ENCODE results near the gene OR52B6.
"Not testable (repeated sequence)": the region's sequence is repeated elsewhere in the genome, so short reads cannot be mapped to it uniquely, and the experiment has no call there.

OR52B6 gene, protein sequence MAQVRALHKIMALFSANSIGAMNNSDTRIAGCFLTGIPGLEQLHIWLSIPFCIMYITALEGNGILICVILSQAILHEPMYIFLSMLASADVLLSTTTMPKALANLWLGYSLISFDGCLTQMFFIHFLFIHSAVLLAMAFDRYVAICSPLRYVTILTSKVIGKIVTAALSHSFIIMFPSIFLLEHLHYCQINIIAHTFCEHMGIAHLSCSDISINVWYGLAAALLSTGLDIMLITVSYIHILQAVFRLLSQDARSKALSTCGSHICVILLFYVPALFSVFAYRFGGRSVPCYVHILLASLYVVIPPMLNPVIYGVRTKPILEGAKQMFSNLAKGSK

DNA sequence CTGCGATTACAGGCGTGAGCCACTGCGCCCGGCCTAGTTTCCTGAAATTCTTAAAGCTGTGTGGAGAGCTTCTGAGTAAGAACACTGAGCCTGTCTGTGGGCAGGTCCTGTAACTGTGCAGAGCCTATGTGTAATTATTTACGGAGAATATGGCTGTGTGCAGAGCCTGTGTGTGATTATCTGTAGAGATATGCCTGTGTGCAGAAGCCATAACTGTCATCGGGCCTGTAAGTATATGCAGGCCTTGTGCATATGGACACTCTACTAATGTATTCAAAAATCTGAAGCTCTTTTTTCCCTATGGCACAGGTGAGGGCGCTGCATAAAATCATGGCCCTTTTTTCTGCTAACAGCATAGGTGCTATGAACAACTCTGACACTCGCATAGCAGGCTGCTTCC, at the start of gene OR52B6:
Gene OR52B6, plus strand, starts transcription at position 301 of the 400 bp plus-strand sequence. Its CDS starts 0 bp downstream, at position 301.
- DNase-seq, result no peak

DNA sequence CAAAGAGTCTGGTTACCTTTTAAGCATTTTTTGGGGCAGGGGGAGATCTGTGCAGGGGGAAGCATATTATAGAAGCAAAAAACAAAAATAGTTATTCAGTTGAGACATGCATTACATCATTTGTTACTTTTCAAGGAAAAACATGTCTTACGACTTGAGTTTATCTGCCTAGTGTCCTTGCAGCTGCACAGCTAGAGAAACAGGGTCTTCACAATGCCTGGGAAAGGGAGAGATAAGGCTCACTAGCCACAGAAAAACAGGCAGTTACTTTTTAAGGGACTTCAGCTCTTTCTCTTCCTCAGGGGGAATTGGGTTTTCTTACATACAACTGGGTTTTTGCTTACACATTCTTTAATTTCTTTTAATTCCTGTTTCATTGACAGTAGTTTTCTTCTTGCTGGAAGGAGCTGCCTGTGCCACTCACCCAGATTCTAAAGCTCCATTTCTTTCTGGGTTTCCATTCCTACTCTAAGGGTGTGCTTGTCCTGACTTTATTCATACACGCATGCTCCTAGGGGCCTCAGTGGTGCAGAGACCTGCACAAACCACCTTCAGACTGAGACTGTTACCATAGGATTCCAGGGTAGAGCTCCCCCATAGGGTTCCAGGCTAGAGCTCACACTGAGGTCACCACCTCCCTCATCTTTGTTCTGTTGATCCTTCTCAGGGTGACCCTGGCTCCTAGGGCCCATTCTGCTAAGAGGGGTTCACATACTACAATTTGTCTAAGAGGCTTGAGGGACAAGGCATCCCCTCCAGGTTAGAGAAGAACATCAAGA, 49.4 kb upstream of the OR52B6 start:
- no peak for DNase-seq

DNA sequence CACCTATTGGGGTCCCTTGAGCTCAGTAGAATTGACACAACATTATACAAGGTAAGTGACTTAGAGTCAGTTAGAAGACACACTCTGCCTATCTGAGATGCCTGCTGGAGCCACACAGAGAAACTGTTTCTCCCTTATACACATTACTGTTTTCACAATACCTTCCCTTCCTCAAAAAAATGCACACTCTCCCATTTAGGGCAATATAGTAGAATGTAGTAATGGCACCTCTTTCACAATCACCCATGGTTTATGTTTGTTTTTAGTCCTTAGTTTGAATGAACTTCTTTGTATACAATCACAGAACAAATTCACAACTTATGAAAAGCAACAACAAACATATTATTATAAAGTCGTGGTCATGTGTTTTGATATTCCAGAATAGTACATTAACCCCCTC, 46.6 kb upstream of the OR52B6 start:
- no peak for DNase-seq

DNA sequence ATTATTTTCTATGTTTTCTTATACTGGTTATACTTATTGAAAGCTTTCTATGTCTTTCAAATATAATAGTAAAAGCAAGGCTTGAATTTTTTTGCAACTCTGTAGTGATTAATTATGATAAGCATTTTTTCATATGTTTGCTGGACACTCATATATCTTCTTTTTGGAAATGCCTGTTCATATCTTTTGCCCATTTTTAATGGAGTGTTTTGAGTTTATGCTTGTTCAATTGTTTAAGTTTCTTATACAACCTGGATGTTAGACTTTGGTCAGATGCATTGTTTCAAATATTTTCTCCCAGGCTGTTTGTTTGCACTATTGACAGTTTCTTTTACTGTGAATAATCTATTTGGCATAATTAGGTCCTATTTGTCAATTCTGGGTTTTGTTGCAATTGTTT, 44.2 kb upstream of the OR52B6 start:
- no peak for DNase-seq

DNA sequence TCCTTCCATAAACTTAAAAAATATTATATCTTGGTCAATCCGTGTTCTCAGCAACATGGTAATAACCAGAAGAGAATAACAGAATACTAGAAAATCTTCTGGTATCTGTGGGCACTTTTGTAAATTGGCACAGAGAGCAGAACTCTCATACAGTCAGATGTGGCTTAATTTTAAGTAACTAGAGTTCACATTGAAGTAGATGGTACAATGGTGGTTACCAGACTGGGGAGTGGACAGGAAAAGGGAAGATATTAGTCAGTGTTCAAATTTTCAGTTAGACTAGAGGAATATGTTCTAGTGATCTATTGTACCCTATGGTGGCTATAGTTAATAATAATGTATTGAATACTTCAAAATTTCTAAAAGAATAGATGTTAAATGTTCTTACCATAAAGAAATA, 39.2 kb upstream of the OR52B6 start:
- no peak for DNase-seq

DNA sequence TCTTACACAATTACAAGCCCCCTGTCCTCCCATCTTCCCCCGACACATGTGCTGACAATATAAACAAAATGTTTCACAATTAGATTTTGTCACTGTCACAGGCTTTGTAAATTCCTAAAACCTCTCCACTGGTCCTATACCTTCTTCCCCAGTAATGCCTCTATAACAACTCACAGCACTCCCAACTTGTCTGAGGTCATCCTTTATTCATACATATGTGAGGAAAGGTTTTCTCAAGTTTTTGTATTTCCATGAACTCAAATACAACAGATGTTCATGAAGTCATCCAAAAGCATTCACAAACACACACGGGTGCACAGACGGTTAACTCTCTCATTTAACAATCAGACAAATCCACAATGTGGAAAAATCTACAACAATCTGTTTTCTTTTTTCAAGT, 34.2 kb upstream of the OR52B6 start:
- no peak for DNase-seq

DNA sequence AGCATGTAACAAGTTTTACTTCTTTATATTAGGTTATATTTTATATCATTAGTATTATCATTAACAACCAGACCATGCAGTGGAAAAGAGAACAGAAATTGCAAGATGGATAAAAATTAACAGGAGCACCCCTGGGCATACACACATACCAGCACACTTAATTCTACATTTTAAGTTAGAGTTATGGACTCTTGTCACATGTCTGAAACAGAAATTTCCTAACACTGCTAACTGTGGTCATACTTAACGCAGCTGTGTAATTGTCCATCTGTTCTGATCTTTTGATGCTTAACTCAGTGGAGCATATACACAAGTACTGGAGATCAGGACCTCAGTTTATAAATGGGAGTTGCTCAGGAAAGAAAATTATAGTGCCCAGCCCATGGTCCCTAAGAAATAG, 32.7 kb upstream of the OR52B6 start:
- no peak for DNase-seq

DNA sequence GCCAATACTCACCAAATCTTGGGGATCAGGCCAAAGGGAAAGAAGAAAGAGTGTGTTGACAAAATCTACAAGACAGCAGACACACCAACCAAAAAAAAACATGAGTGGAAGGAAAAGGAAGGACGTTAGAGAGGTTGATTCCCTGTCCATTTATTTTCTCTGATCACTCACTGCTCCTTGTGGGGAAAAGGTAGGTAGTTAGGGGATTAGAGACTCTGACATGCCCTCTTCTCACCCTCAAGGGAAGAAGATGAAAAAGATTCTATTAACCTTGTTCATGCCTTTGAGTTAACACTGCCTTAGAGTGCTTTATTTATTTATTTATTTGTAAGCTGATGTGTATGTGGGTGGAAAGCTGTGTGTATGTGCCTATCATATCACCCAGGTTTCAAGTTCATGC, 32.2 kb upstream of the OR52B6 start, which contains the start of gene OR52H1:
Gene OR52H1, minus strand, starts transcription at position 101 of the 400 bp plus-strand sequence. CDS start 3,035 bp downstream, outside the sequence.
- DNase-seq, result no peak

DNA sequence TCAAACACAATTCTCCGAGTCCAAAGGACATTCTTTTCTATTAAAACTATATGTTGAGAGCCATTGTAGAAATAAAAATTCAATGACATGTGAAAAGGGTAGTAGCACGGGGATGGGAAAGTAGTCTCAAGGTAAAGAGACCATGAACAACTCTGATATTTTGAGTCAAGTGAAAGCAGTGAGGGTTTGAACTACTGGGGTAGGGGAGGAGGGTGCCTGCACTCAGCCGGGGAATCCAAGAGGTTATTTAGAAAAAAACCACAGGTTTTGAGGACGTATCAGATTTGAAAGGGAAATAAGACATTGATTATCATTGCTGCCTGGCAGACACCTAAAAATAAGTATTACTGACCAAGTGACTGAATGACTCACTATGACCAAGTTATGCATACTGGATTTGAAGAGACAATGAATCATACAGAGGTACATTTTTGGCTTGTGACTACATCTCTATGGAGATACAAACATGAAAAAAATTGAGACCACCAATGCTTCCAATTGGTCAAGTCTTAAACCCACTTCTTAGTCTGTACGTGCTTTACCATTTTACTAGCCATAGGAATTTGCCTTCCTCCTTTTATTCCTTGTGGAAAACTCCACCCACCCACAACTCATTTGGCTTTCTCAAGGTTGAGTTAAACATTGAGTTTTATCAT, 30.1 kb upstream of the OR52B6 start:
- DNase-seq, result no peak

DNA sequence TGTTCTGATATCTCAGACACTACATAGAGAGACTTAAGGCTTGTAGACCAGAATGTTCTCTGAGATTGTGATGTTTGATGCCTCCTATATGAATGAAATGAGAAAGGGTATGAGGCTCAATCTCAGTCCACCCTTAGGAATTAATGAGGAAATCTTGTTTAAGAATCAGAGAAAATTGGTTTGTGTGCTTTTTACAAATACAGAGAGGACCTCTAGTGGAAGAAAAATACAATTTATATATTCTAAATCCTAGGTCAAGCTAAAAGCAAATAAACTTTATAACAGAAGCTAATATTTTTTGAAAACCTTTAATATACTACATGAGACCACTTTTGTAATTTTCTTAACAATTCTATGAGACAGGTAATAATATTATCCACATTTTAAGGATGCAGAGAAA, 27.3 kb upstream of the OR52B6 start:
- no peak for DNase-seq

DNA sequence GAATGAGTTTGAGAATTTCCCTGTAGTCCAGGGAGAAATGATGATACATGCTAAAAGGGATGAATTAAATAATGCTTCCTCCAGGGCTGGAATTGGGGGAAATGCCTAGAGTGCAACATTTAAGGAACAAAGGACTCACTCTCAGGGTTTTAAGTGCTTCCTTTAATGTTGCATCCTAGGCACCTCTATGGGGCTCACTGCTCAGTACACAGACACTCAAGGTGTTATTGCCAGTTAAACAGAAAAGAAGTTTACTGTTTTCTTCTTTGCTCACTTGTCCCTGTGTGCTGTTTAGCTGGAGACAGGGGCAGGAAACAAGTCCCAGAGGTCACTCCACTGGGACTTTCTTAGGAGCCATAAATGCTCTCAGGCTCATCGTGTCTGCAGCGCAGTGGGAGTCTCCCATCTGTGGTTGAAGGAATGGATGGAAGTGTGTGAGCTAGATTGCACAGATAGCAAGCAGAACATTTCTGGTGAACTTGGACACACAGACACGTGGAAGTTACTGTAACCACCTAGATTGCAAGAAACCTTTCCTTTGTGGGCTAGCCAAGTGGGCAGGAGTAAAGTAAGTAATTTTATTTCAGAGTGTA, 24.0 kb upstream of the OR52B6 start:
- DNase-seq, result no peak

DNA sequence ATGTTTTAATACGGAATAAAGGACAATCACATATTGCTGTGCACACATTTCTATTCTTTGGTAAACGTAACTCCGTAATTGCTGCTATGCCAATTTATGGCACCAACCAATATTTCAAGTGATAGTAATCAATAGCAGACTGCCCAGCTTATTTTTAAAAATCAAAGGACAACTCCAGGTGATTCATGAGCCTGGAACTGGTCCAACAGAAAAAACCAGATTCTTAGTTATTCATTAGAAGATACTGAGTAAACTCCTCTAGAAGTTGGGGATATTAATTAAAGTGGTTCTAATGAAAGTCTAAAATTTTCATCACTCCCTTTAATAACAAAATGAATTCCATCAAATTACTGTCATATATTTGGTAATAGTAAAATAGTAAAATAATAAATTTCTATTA, 22.9 kb upstream of the OR52B6 start:
- DNase-seq, result no peak

DNA sequence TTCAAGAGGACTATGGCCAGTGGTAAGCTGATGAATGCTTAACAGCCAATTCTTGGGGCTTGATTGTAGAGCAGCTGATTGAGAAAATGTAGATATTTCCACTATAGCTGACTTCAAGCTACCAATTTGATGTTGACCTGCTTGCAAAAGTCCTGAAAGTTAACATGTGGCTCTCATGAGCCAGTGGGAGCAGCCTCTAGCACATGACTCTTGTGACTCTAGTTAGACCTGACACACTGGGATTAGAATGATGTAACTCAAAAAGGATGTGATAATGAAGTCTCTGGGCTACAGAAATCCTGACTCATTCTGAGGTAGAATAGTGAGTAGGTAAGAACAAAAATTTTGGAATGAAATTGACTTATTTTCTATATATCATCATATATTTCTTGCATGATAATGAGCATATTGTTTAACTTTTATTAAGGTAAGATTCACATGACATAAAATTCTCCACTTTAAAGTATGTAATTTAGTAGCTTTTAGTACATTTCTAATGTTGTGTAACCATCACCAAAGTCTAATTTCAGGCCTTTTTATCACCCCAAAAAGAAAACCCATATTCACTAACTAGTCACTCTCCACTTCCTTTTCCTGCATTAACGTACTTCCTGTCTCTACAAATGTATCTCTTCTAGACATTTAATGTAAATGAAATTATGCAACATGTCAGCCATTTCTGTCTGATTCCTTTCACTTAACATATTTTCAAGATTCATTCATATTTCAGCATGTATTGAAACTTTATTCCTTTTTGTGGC, 16.2 kb upstream of the OR52B6 start:
- no peak for DNase-seq

DNA sequence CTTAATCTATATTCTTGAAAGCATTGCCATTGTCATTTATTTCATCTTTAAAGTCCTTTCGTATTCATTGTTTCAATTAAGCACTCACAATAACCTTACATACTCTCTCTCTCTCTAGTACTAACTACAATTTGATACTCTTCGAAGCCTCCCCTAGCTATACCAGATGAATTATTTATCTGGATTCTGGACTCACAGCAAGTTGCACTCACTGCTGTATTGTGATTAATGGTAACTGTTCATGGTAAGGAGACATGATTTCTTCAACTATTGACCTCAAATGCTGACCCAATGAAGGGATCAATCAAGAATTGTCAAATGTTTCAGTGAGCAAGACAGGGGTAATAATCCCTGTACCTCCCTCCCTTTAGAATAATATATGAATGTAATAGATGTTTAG, 6.0 kb upstream of the OR52B6 start:
- no peak for DNase-seq

DNA sequence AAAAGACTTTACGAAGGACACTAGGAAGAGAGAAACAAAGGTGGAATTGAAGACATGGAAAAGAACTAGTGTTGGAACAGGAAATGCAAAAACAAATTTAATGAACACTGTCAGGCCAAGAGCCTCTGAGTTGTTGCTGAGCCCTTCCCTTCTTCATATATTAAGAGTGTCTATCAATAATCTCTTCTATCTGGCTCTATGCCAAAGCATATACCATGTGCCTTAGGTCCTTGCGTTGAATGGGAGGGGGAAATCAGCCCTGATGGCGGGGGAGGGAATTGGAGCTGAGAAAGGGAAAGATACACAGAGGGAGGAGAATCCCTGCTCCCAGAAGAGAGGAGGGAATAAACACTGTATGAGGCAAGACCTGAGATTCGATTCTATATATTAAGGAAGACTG, 5.5 kb upstream of the OR52B6 start:
- DNase-seq, result no peak

DNA sequence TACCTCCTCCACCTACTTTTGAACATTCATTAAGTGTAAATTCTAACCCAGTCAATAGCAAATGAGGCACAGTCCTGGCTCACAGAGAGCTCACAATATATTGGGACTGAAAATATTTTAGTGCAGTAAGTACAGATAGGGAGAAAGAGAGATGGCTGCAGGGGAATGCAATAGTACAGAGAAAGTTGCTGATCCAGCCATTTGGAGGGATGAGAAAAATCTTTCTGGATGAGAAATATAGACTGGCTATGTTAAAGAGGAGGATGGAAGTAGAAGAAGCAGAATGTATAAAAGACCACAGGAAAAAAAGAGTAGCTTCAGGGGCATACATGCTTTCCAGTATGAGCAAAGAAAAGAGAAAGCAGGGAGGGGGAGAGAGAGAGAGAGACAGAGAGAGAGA, 3.6 kb upstream of the OR52B6 start:
- DNase-seq, result no peak

DNA sequence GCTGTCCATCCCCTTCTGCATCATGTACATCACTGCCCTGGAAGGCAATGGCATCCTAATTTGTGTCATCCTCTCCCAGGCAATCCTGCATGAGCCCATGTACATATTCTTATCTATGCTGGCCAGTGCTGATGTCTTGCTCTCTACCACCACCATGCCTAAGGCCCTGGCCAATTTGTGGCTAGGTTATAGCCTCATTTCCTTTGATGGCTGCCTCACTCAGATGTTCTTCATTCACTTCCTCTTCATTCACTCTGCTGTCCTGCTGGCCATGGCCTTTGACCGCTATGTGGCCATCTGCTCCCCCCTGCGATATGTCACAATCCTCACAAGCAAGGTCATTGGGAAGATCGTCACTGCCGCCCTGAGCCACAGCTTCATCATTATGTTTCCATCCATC, 337 bp downstream of the OR52B6 start:
- no peak for DNase-seq

DNA sequence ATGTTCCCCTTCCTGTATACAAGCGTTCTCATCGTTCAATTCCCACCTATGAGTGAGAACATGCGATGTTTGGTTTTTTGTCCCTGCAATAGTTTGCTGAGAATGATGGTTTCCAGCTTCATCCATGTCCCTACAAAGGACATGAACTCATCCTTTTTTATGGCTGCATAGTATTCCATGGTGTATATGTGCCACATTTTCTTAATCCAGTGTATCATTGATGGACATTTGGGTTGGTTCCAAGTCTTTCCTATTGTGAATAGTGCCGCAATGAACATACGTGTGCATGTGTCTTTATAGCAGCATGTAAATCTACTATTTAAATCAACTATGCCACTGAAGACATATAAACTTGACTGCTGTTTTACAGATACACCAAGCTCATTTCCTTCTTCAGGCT, 3.8 kb downstream of the OR52B6 start:
- DNase-seq, result not testable (repeated sequence)

DNA sequence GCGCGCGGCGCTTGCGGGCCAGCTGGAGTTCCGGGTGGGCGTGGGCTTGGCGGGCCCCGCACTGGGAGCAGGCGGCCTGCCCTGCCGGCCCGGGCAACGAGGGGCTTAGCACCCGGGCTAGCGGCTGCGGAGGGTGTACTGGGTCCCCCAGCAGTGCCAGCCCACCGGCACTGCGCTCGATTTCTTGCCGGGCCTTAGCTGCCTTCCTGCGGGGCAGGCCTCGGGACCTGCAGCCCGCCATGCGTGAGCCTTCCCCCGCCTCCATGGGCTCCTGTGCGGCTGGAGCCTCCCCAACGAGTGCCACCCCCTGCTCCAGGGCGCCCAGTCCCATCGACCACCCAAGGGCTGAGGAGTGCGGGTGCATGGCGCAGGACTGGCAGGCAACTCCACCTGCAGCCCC, 9.2 kb downstream of the OR52B6 start:
- not testable (repeated sequence) for DNase-seq

DNA sequence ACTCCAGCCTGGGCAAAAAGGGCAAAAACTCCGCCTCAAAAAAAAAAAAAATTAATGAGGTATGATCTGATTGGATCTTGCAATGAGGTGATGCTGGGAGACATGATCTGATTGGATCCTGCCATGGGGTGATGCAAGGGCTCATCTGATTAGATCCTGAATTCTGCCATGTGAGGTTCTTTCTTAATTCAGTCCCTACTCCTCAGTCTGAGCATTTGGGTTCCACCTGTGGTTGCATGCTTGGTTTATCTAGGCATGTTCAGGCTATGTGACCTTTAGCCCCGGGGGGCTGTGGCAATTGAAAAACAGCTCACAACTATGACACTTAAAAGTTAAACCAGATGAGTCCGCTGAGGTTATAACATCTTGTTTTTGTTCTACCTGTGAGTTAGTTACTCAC, 10.9 kb downstream of the OR52B6 start:
- DNase-seq, result no peak

DNA sequence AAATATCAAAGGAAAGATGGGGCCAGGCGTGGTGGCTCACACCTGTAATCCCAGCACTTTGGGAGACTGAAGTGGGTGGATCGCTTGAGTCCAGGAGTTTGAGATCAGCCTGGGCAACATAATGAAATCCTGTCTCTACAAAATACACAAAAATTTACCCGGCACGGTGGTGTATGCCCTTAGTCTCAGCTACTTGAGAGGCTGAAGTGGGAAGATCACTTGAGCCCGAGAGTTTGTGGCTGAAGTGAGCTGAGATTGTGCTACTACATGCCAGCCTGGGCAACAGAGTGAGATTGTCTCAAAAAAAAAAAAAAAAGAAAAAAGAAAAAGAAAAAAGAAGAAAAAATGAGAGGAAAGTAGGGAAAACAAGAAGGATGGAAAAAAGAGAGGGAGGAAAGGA, 11.9 kb downstream of the OR52B6 start:
- DNase-seq, result no peak

Measured in nucleus accumbens (tissue), 56 donors.